Left lung (tissue), 10 donors: ENCODE measurements around the gene SPOPL. TPM values are rescaled to one million over a fixed set of nuclear protein-coding genes. Genes with fewer than 3 reads are reported as not detected.

Experiments used
- ATAC-seq: fragments of 200-7000 bp; cut with Tn5 transposase; one replicate; pipeline ENCODE4 v1.9.1; 2020; ENCODE audit warnings: moderate library complexity
- DNase-seq, 4 donors: peaks; one replicate each; pipeline ENCODE4 v3.0.0-alpha.2; 2013 to 2020
- H3K27ac ChIP-seq, 2 donors: fragments of 200-600 bp; sonication (generic) in 1 of 2; one replicate each; pipeline versions ENCODE4 v1.5.0 to v1.8.0; 2020 to 2021
- H3K27me3 ChIP-seq, 2 donors: fragments of 200-600 bp; sonication (generic) in 1 of 2; one replicate each; pipeline versions ENCODE4 v1.5.0 to v1.8.0; 2020 to 2021
- H3K36me3 ChIP-seq, 2 donors: fragments of 200-600 bp; sonication (generic) in 1 of 2; one replicate each; pipeline versions ENCODE4 v1.5.0 to v1.8.0; 2020 to 2021
- H3K4me1 ChIP-seq, 2 donors: fragments of 200-600 bp; one replicate each; pipeline ENCODE4 v1.8.0; 2021
- H3K4me3 ChIP-seq, 2 donors: fragments of 200-600 bp; sonication (generic) in 1 of 2; one replicate each; pipeline versions ENCODE4 v1.5.0 to v1.8.0; 2020 to 2021; ENCODE audit warnings: mild to moderate bottlenecking in 1 of 2
- H3K9me3 ChIP-seq, 2 donors: fragments of 200-600 bp; sonication (generic) in 1 of 2; one replicate each; pipeline versions ENCODE4 v1.5.0 to v1.8.0; 2020 to 2021
- intact Hi-C, 2 donors: fragments of 100-400 bp; cut with DNase I; formaldehyde crosslinking; loops; one replicate each; pipeline versions ENCODE4 v1.11.2 to v1.14.2; 2022
- polyA plus RNA-seq, 6 donors: library from polyadenylated mRNA; unstranded; fragments of 120-200 nt; gene quantifications; one replicate each; pipeline ENCODE4 v1.2.1, GENCODE V29; 2013; ENCODE audit not compliant: insufficient read length in 6 of 6
- total RNA-seq, 2 donors: library from RNA; stranded (reverse); fragmentation: NEBNext Ultra II Directional; extraction: Animal tissue kit (Norgen Biotek cat#: 25700); gene quantifications; one replicate each; pipeline ENCODE4 v1.2.1, GENCODE V29; 2021
- TF ChIP-seq, protein P1 (sequence below), 2 donors: fragments of 200-600 bp; sonication (generic) in 1 of 2; IDR thresholded peaks; one replicate each; pipeline versions ENCODE4 v1.5.0 to v1.8.0; 2021; ENCODE audit warnings: antibody characterized with exemption in 2 of 2
- donor health status: DM: no; HTN: yes; CAD: no.
- donor health status: DM: no; HTN: no; CAD: no.

Gene SPOPL
- total and polyA plus RNA-seq, 8 donors: 23.2 to 32.8 (median 25.8) TPM

DNA sequence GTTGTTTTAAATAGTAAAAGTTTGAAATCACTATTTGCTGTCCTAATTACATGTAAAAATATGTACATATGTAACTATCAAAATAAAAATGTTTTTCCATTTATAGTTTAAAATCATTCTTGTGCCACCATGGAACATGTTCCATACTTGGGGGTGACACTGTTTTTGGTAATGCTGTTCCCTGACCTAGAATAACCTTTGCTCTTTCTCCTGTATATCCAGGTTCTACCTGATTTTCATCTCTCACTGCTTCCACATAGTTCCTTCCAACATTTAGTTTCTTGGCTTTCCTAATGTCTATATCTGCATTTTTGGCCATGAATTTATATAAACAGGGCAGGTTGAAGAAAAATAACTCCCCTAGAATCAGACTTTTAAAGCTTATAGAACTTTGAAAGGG lies 2.5 kb downstream of the SPOPL start:
- no peak for ATAC-seq
- TF ChIP-seq, protein P1, sequence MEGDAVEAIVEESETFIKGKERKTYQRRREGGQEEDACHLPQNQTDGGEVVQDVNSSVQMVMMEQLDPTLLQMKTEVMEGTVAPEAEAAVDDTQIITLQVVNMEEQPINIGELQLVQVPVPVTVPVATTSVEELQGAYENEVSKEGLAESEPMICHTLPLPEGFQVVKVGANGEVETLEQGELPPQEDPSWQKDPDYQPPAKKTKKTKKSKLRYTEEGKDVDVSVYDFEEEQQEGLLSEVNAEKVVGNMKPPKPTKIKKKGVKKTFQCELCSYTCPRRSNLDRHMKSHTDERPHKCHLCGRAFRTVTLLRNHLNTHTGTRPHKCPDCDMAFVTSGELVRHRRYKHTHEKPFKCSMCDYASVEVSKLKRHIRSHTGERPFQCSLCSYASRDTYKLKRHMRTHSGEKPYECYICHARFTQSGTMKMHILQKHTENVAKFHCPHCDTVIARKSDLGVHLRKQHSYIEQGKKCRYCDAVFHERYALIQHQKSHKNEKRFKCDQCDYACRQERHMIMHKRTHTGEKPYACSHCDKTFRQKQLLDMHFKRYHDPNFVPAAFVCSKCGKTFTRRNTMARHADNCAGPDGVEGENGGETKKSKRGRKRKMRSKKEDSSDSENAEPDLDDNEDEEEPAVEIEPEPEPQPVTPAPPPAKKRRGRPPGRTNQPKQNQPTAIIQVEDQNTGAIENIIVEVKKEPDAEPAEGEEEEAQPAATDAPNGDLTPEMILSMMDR (IDR thresholded peaks at IDR 0.05): no peak
- H3K4me3 ChIP-seq: peak overlapping the region in 1 of 2 donors; percentile 87
- H3K36me3 ChIP-seq: no peaks in the 10 kb centered on the region
- intact Hi-C loops: no loop called here
- no peaks in the 10 kb centered on the region for H3K27me3 ChIP-seq
- H3K27ac ChIP-seq: peak overlapping the region; percentile 94 to 95
- H3K9me3 ChIP-seq: no peaks in the 10 kb centered on the region
- no peak for DNase-seq
- peaks cover 34 to 67% of the 10 kb centered on the region in 2 donors for H3K4me1 ChIP-seq

DNA sequence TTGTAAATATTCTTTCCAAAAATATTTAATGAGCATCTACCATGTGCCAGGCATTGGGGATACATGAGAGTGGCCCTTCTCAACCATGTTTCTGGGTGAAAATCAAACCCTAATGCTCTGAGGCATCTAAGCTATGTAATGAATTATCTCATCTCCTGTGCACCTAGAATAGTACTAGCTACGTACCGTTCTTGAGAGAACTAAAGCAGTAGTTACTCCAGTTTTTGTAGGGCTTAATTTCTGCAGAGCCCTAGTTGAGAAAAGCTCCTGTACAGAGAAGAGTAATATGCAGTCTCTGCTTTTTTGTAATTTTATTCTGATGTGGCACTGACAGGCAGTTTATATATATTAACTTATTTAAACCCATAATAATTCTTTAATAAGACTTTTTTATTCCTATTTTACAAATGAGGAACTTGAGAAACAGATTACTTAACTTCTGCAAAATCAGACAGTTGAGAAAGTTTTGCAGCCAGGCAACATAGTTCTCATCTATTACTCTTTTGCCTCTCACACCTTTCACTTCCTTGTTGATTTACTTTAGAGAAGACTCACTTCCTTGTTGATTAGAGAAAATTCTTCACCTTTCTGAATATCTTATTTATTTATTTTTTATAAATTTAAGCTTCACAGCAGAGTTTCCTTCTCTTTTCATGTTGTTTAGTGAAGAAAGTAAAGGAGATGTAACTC lies 3.1 kb downstream of the SPOPL start:
- Histone ChIP-seq H3K4me3 (peak overlapping the region in 1 of 2 donors; percentile 87), H3K36me3 (no peaks in the 10 kb centered on the region), H3K27ac (peak overlapping the region in 1 of 2 donors; percentile 95), H3K9me3 (no peaks in the 10 kb centered on the region), H3K4me1 (peaks cover 34 to 62% of the 10 kb centered on the region in 2 donors), H3K27me3 (no peaks in the 10 kb centered on the region)
- DNase-seq: no peak
- intact Hi-C loops: no loop called here
- ATAC-seq: no peak
- TF ChIP-seq, protein P1 (IDR thresholded peaks at IDR 0.05): no peak

DNA sequence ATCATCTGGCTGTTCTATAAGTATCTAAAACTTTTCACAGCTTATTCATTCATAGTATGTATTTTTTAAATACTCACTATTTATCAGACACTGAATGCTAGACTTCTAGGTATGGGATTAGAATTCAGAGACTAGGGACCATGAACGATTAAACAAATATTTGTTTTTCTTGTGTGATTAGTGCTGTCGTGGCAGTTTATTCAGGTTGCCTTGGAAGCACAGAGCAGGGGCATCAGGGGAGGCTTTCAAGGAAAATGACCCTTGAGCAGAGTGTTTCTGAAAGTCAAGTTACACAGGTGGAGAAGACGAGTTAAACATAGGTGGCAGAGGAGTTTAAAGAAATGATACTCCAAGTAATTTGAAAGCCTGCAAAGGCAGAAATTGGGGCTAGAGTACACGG lies 5.7 kb downstream of the SPOPL start:
- Histone ChIP-seq H3K36me3 (no peaks in the 10 kb centered on the region), H3K27me3 (no peaks in the 10 kb centered on the region), H3K9me3 (no peaks in the 10 kb centered on the region), H3K4me1 (peaks cover 28 to 46% of the 10 kb centered on the region in 2 donors), H3K27ac (no peak overlapping the region), H3K4me3 (no peak overlapping the region)
- TF ChIP-seq, protein P1 (IDR thresholded peaks at IDR 0.05): no peak
- ATAC-seq (peak; percentile 58), DNase-seq (peak in 1 of 4 donors; percentile 56)
- intact Hi-C loops: no loop called here

DNA sequence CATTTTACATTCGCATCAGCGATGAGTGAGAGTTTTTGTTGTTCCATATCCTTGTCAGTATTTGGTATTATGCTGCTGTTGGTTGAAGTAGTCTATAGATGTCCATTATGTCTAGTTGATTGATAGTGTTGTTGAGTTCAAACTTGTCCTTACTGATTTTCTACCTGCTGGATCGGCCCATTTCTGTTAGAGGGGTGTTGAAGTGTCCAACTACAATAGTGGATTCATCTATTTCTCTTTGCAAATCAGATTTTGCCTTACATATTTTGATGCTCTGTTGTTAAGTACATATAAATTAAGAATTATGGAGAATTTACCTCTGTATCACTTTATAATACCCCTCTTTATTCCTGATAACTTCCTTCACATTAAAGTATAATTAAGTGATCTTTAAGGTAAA lies 8.7 kb downstream of the SPOPL start:
- TF ChIP-seq, protein P1 (IDR thresholded peaks at IDR 0.05): no peak

DNA sequence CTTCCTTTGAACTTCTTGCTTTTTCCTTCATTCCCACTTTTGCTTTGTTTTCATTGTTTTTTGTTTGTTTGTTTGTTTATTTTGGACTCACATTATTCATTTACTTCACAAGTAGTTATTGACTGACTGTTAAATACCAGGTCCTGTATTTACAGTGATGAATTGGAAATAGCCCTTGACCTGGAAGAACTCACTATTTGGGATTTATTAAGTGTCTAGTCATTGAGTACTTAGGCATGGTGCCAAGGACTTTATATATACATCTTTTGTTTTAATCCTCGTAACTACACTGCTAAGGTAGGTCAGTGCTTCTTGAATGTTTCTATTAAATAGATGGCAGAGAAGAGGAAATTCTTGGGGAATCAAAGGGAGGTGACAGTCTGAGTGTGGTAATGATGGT lies 11.1 kb downstream of the SPOPL start:
- no peak overlapping the region for H3K4me3 ChIP-seq
- intact Hi-C loops: no loop called here
- no peak for DNase-seq

More for the DNA sequence above, 8.7 kb downstream of the SPOPL start:
- ATAC-seq (no peak), DNase-seq (no peak)
- intact Hi-C loops: no loop called here
- Histone ChIP-seq H3K4me1 (peaks cover 15 to 33% of the 10 kb centered on the region in 2 donors), H3K27me3 (no peaks in the 10 kb centered on the region), H3K36me3 (no peaks in the 10 kb centered on the region), H3K27ac (no peak overlapping the region), H3K9me3 (no peaks in the 10 kb centered on the region), H3K4me3 (no peak overlapping the region)

More for the DNA sequence above, 11.1 kb downstream of the SPOPL start:
- Histone ChIP-seq H3K4me1 (peaks cover 5 to 27% of the 10 kb centered on the region in 2 donors), H3K27me3 (no peaks in the 10 kb centered on the region), H3K36me3 (no peaks in the 10 kb centered on the region), H3K9me3 (no peaks in the 10 kb centered on the region), H3K27ac (no peak overlapping the region)
- ATAC-seq: no peak
- TF ChIP-seq, protein P1 (IDR thresholded peaks at IDR 0.05): no peak
